ENCODE data around the gene EPHB1.

The EPHB1 gene

GRCh38 chr3:135304378-135304777 is 509.3 kb downstream of the EPHB1 start:
- DNase-seq, result no peak
